RWPE2 (cell line): ENCODE data around the gene MYO18A.

Source experiments
- ATAC-seq: fragments of 200-7000 bp; cut with Tn5 transposase; 3 replicates; pipeline ENCODE4 v1.9.1; 2021; ENCODE audit warnings: low read depth
- DNase-seq: peaks from one replicate; pipeline ENCODE4 v3.0.0-alpha.2; 2020; ENCODE audit warnings: low spot score
- H3K27ac ChIP-seq: fragments of 450-650 bp; 2 replicates; pipeline ENCODE4 v1.5.1; 2017; ENCODE audit warnings: mild to moderate bottlenecking; ENCODE audit not compliant: poor library complexity, severe bottlenecking
- H3K27me3 ChIP-seq: fragments of 250-450 bp; sonication (Bioruptor Pico); 2 replicates; pipeline ENCODE4 v1.5.1; 2021; ENCODE audit warnings: mild to moderate bottlenecking, moderate library complexity; ENCODE audit not compliant: insufficient read depth, poor library complexity, severe bottlenecking
- H3K36me3 ChIP-seq: fragments of 250-450 bp; sonication (Bioruptor Pico); 2 replicates; pipeline ENCODE4 v1.5.1; 2020; ENCODE audit warnings: low read depth, mild to moderate bottlenecking, moderate library complexity
- H3K4me1 ChIP-seq: fragments of 250-450 bp; sonication (Bioruptor Pico); 2 replicates; pipeline ENCODE4 v1.5.1; 2021; ENCODE audit warnings: mild to moderate bottlenecking, moderate library complexity; ENCODE audit not compliant: insufficient read depth, poor library complexity, severe bottlenecking
- H3K4me3 ChIP-seq: fragments of 250-450 bp; sonication (Bioruptor Pico); 2 replicates; pipeline ENCODE4 v1.5.1; 2021; ENCODE audit warnings: mild to moderate bottlenecking, moderate library complexity; ENCODE audit not compliant: severe bottlenecking
- H3K9me3 ChIP-seq: fragments of 250-450 bp; sonication (Bioruptor Pico); 2 replicates; pipeline ENCODE4 v1.5.1; 2021; ENCODE audit warnings: mild to moderate bottlenecking, moderate library complexity; ENCODE audit not compliant: severe bottlenecking
- CTCF ChIP-seq: fragments of 450-650 bp; IDR thresholded peaks from one replicate; pipeline ENCODE4 v1.5.1; 2017; ENCODE audit warnings: mild to moderate bottlenecking, moderate library complexity; ENCODE audit not compliant: poor library complexity, severe bottlenecking

The MYO18A gene

DNA sequence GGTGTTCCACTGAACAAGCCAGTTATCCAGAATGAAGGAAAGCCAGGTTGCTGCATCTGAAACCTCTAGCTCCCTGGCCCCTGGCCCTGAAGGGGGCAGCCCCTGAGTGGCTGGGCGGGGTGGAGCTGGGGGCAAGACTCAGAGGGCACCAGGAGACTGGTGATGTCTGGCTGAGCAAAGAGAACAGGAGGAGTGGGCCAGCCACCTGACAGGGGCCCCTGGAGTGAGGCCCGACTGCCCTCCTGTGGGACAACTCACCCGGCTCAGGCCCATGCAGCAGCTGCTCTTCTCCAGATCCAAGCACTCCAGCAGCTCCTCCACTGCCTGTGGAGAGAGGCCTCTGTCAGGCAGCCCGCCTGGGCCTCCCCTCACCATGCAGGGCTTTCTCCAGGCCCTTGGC, 76.9 kb downstream of the MYO18A start:
- H3K9me3 ChIP-seq = no peaks in the 10 kb centered on the region
- TF ChIP-seq CTCF = no peak
- DNase-seq = no peak
- H3K27ac ChIP-seq = no peak overlapping the region
- ATAC-seq = no peak
- peaks cover 42% of the 10 kb centered on the region for H3K36me3 ChIP-seq
- H3K4me3 ChIP-seq = no peak overlapping the region
- H3K27me3 ChIP-seq = no peaks in the 10 kb centered on the region
- peaks cover 4% of the 10 kb centered on the region for H3K4me1 ChIP-seq

DNA sequence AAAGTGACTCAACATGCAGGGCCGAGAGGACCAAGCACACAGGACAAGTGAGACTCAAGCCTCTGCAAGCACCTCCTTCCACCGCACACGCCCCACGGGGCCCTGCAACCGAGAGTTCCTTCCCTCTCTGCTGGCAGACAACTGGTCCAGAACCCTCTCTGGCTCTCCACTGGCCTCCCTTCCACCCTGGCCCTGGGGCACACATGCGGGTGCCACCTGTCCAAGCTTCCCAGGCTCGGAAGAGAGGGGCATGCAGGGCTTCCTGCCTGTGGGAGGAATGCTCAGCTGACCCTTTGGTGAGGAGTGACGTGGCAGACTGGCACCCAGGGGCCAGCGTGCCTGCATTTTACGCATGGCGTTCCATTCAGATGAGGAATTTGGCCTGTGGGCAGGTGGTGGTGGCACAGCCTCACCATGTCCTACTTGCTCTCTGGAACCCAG, 77.4 kb downstream of the MYO18A start:
- Histone ChIP-seq H3K9me3 (no peaks in the 10 kb centered on the region), H3K36me3 (peaks cover 47% of the 10 kb centered on the region), H3K4me3 (no peak overlapping the region), H3K27me3 (no peaks in the 10 kb centered on the region), H3K27ac (no peak overlapping the region), H3K4me1 (no peaks in the 10 kb centered on the region)
- no peak for DNase-seq
- ATAC-seq = no peak; the same call in 2 of the 3 replicates
- no peak for TF ChIP-seq CTCF

- no peak for TF ChIP-seq CTCF
- Histone ChIP-seq H3K27ac (no peak overlapping the region), H3K4me1 (no peaks in the 10 kb centered on the region), H3K9me3 (no peaks in the 10 kb centered on the region), H3K27me3 (no peaks in the 10 kb centered on the region), H3K4me3 (no peak overlapping the region), H3K36me3 (peaks cover 51% of the 10 kb centered on the region)
- ATAC-seq = no peak
- no peak for DNase-seq
Measured at GRCh38 chr17:29102046-29102445, 78.2 kb downstream of the MYO18A start.

DNA sequence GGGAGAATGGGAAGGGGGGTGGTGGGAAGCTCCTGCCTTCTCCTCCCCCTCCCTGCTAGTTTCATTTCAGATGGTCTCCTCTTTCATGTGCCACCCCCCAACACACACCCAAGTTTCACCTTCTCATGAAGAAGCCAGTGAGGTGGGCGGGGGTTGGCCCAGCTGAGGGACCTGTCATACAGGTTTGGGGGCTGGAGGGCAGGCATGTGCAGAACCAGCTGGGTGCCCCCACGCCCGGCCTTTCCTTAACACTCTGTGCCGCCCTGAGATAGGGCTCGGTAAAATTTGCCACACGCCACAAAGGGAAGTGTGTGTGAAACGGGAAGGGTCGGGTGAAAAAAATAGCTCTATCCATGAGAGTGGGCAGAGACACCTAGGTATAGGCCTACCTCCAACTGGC, 79.9 kb downstream of the MYO18A start:
- H3K4me3 ChIP-seq = no peak overlapping the region
- no peaks in the 10 kb centered on the region for H3K27me3 ChIP-seq
- no peaks in the 10 kb centered on the region for H3K4me1 ChIP-seq
- H3K36me3 ChIP-seq = peaks cover 51% of the 10 kb centered on the region
- no peaks in the 10 kb centered on the region for H3K9me3 ChIP-seq
- no peak for TF ChIP-seq CTCF
- no peak overlapping the region for H3K27ac ChIP-seq
- no peak for DNase-seq
- no peak for ATAC-seq

- H3K4me1 ChIP-seq = no peaks in the 10 kb centered on the region
- H3K36me3 ChIP-seq = peaks cover 59% of the 10 kb centered on the region
- H3K27me3 ChIP-seq = no peaks in the 10 kb centered on the region
- no peaks in the 10 kb centered on the region for H3K9me3 ChIP-seq
- DNase-seq (no peak), ATAC-seq (no peak)
- TF ChIP-seq CTCF = no peak
- H3K4me3 ChIP-seq = no peak overlapping the region
- H3K27ac ChIP-seq = no peak overlapping the region
Measured at GRCh38 chr17:29099527-29099926, 80.7 kb downstream of the MYO18A start.
